Gastroesophageal sphincter (tissue), 3 donors: ENCODE measurements around the gene ARMC8.

Experiments used
- EP300 ChIP-seq: sonication (generic); formaldehyde crosslinking; IDR thresholded peaks from one replicate; pipeline ENCODE4 v1.6.1; 2017; ENCODE audit warnings: antibody characterized with exemption, mild to moderate bottlenecking
- POLR2A ChIP-seq, 2 donors: fragments of 450-650 bp; IDR thresholded peaks; one replicate each; pipeline ENCODE4 v1.6.1; 2017; ENCODE audit warnings: antibody characterized with exemption in 2 of 2, mild to moderate bottlenecking in 2 of 2, moderate library complexity in 1 of 2
- TF ChIP-seq, protein P1 (sequence below), 4 experiments: fragments of 200-600 bp in 2 of 4; fragments of 450-650 bp in 2 of 4; sonication (generic) in 1 of 4; IDR thresholded peaks; one replicate each; pipeline ENCODE4 v1.5.1; 2017 to 2019; ENCODE audit warnings: antibody characterized with exemption in 4 of 4, mild to moderate bottlenecking in 2 of 4, moderate library complexity in 2 of 4

DNA sequence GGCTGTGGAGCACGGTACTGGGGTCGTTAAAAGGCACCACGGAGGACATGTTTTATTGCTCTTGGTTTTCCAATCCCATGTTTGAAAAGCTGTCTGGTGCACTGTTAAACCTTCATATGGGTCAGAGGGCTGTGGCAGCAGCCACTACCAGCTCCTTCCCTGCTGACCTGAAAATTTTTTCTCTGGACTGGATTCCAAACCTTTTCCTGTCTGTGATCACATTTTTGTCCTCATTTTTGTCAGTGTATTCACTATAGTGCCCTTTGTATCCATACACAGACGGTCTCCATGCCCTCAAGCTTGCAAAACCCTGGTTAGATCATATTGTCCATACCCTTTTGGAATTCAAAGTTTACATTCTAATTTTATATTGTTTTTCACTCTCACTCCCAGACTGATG, 72.0 kb downstream of the ARMC8 start:
- TF ChIP-seq POLR2A (IDR thresholded peaks at IDR 0.05), result no peak
- TF ChIP-seq, protein P1, sequence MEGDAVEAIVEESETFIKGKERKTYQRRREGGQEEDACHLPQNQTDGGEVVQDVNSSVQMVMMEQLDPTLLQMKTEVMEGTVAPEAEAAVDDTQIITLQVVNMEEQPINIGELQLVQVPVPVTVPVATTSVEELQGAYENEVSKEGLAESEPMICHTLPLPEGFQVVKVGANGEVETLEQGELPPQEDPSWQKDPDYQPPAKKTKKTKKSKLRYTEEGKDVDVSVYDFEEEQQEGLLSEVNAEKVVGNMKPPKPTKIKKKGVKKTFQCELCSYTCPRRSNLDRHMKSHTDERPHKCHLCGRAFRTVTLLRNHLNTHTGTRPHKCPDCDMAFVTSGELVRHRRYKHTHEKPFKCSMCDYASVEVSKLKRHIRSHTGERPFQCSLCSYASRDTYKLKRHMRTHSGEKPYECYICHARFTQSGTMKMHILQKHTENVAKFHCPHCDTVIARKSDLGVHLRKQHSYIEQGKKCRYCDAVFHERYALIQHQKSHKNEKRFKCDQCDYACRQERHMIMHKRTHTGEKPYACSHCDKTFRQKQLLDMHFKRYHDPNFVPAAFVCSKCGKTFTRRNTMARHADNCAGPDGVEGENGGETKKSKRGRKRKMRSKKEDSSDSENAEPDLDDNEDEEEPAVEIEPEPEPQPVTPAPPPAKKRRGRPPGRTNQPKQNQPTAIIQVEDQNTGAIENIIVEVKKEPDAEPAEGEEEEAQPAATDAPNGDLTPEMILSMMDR (IDR thresholded peaks at IDR 0.05), result no peak
- no peak for TF ChIP-seq EP300
